ENCODE results near the gene TAX1BP1.

DNA sequence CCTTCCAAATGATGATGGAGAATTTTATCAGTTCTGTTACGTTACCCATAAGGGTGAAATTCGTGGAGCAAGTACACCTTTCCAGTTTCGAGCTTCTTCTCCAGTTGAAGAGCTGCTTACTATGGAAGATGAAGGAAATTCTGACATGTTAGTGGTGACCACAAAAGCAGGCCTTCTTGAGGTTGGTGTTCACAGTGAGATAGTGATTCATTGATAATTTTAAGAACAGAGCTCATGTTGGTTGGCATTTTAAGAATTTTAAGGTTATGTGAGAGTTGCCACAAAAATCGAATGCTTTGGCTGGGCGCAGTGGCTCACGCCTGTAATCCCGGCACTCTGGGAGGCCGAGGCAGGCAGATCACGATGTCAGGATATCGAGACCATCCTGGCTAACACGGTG lies 25.9 kb downstream of the TAX1BP1 start:
- TF ChIP-seq, protein P1, sequence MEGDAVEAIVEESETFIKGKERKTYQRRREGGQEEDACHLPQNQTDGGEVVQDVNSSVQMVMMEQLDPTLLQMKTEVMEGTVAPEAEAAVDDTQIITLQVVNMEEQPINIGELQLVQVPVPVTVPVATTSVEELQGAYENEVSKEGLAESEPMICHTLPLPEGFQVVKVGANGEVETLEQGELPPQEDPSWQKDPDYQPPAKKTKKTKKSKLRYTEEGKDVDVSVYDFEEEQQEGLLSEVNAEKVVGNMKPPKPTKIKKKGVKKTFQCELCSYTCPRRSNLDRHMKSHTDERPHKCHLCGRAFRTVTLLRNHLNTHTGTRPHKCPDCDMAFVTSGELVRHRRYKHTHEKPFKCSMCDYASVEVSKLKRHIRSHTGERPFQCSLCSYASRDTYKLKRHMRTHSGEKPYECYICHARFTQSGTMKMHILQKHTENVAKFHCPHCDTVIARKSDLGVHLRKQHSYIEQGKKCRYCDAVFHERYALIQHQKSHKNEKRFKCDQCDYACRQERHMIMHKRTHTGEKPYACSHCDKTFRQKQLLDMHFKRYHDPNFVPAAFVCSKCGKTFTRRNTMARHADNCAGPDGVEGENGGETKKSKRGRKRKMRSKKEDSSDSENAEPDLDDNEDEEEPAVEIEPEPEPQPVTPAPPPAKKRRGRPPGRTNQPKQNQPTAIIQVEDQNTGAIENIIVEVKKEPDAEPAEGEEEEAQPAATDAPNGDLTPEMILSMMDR (conservative IDR thresholded peaks at IDR 0.05; ENCODE audit: low read depth in 2 of 2): no peak
- no peak for TF ChIP-seq EZH2 (IDR thresholded peaks at IDR 0.05; ENCODE audit: low read depth, unreplicated experiment)
- no peak for TF ChIP-seq EZH2phosphoT487 (IDR thresholded peaks at IDR 0.05; ENCODE audit: unreplicated experiment)
- TF ChIP-seq POLR2AphosphoS5 (IDR thresholded peaks at IDR 0.05; ENCODE audit: low read depth): no peak
- TF ChIP-seq, protein P2, sequence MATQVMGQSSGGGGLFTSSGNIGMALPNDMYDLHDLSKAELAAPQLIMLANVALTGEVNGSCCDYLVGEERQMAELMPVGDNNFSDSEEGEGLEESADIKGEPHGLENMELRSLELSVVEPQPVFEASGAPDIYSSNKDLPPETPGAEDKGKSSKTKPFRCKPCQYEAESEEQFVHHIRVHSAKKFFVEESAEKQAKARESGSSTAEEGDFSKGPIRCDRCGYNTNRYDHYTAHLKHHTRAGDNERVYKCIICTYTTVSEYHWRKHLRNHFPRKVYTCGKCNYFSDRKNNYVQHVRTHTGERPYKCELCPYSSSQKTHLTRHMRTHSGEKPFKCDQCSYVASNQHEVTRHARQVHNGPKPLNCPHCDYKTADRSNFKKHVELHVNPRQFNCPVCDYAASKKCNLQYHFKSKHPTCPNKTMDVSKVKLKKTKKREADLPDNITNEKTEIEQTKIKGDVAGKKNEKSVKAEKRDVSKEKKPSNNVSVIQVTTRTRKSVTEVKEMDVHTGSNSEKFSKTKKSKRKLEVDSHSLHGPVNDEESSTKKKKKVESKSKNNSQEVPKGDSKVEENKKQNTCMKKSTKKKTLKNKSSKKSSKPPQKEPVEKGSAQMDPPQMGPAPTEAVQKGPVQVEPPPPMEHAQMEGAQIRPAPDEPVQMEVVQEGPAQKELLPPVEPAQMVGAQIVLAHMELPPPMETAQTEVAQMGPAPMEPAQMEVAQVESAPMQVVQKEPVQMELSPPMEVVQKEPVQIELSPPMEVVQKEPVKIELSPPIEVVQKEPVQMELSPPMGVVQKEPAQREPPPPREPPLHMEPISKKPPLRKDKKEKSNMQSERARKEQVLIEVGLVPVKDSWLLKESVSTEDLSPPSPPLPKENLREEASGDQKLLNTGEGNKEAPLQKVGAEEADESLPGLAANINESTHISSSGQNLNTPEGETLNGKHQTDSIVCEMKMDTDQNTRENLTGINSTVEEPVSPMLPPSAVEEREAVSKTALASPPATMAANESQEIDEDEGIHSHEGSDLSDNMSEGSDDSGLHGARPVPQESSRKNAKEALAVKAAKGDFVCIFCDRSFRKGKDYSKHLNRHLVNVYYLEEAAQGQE (IDR thresholded peaks at IDR 0.05; ENCODE audit: unreplicated experiment): no peak
- no peak for TF ChIP-seq JUNB (IDR thresholded peaks at IDR 0.05; ENCODE audit: unreplicated experiment)
- TF ChIP-seq, protein P3, sequence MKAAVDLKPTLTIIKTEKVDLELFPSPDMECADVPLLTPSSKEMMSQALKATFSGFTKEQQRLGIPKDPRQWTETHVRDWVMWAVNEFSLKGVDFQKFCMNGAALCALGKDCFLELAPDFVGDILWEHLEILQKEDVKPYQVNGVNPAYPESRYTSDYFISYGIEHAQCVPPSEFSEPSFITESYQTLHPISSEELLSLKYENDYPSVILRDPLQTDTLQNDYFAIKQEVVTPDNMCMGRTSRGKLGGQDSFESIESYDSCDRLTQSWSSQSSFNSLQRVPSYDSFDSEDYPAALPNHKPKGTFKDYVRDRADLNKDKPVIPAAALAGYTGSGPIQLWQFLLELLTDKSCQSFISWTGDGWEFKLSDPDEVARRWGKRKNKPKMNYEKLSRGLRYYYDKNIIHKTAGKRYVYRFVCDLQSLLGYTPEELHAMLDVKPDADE (IDR thresholded peaks at IDR 0.05): no peak
- no peak for TF ChIP-seq ZNF114 (CRISPR knock-in tag; IDR thresholded peaks at IDR 0.05)
- no peak for TF ChIP-seq CREB1 (CRISPR knock-in tag; IDR thresholded peaks at IDR 0.05; ENCODE audit: low read depth)
- TF ChIP-seq STAT1 (IDR thresholded peaks at IDR 0.05; ENCODE audit: unreplicated experiment): no peak
- TF ChIP-seq ZNF331 (CRISPR knock-in tag; IDR thresholded peaks at IDR 0.05; ENCODE audit: low read depth): no peak
